ENCODE results near the gene MRO. TPM values are rescaled to one million over a fixed set of nuclear protein-coding genes. Genes with fewer than 3 reads are reported as not detected.
A peak's percentile ranks its signal among the peaks of the same experiment; 100 is the strongest.
"Not testable (repeated sequence)": the region's sequence is repeated elsewhere in the genome, so short reads cannot be mapped to it uniquely, and the experiment has no call there.

MRO gene
- total RNA-seq: not detected

DNA sequence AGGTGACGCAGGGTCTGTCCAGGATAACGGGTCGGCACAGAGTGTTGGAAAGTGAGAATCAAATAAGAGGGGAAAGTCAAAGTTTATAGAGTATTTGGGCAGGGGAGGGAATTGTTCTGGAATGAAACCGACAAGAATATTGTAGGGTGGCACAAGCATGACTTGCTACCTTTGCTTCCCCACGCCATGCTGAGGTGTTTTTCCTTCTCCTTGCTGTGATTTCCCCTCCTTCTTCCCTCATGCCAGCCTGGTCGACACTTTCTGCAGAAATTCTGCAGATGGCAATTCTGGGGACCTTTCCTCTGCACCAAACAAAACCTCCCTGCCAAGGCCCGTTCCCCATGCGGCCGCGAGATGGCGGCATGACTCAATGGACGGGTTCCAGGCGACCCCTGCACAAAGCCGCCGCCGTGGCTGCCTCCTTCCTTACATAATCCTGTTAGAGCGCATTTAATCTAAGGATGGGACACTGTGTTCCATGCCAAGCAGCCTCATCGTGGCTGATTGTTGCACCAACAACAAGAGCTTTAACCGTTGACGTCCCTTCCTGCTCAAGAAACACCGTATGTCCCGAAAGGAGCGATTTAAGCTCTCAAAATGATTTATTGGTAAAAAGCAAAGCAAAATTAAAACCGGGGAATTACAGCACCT is at the start of gene MRO:
TSS of gene MRO (minus strand) at position 289 of the 651 bp plus-strand sequence. CDS start 10,616 bp downstream, outside the sequence.
- no peak within 1 kb of the TSS for H3K27ac Mint-ChIP-seq
- H3K27me3 Mint-ChIP-seq (ENCODE audit: low read depth): peaks cover 8% of the 10 kb centered on the region
- no peaks in the 10 kb centered on the region for H3K4me1 Mint-ChIP-seq (ENCODE audit: low read depth)
- no peaks in the 10 kb centered on the region for H3K9me3 Mint-ChIP-seq
- no peaks in the 10 kb centered on the region for H3K36me3 Mint-ChIP-seq (ENCODE audit: insufficient read depth in 2 of 2)
- peak; percentile 78 to 83 for DNase-seq
- ATAC-seq (replicated peaks in 1 of 2): peak; percentile 99
- no peak within 1 kb of the TSS for H3K4me3 Mint-ChIP-seq

DNA sequence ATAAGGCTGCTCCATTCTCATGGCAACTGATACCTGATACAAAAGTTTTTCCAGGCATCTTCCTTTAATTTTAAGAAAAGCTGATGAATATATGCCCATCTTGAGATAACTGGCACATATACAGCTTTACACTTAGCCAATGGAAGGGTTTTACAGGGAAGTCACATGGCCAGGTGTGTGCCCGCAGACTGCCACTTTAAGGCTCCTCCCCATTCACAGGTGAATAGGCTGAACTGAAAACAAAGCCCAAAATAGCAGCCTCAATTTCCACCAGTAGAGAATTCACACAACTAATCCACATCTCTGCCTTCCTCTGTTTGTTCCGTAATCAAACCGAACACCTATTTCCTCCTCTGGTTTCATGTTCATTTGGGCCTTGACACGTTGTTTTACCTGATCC is 49.3 kb upstream of the MRO start:
- Mint-ChIP-seq H3K9me3 (no peaks in the 10 kb centered on the region), H3K27ac (no peak overlapping the region), H3K36me3 (ENCODE audit: insufficient read depth in 2 of 2) (no peaks in the 10 kb centered on the region), H3K27me3 (ENCODE audit: low read depth) (peaks cover 4% of the 10 kb centered on the region), H3K4me3 (no peak overlapping the region), H3K4me1 (ENCODE audit: low read depth) (no peaks in the 10 kb centered on the region)
- DNase-seq (no peak), ATAC-seq (replicated peaks in 1 of 2) (no peak)

DNA sequence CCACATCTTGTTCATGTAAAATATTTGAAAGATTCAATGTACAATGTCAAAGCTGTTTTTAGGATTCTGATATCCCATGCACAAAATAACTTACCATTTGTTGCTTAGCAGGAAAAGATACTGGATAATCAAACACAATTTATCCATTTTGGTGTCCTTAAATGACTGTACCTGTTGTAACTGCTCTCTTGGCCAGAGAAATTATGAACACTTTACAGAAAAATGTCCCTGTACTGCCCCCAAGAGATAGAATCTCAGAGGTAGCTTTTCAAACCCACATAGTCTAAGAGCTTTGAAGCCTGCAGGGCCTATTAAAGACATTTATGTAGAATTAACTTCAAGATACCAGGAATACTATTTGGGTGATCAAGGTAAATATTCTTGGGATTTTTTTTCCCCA is 46.9 kb upstream of the MRO start:
- ATAC-seq (replicated peaks in 1 of 2) (no peak), DNase-seq (no peak)
- H3K27me3 Mint-ChIP-seq (ENCODE audit: low read depth): no peaks in the 10 kb centered on the region
- H3K9me3 Mint-ChIP-seq: no peaks in the 10 kb centered on the region
- H3K27ac Mint-ChIP-seq: no peak overlapping the region
- H3K4me3 Mint-ChIP-seq: no peak overlapping the region
- no peaks in the 10 kb centered on the region for H3K36me3 Mint-ChIP-seq (ENCODE audit: insufficient read depth in 2 of 2)
- H3K4me1 Mint-ChIP-seq (ENCODE audit: low read depth): no peaks in the 10 kb centered on the region

DNA sequence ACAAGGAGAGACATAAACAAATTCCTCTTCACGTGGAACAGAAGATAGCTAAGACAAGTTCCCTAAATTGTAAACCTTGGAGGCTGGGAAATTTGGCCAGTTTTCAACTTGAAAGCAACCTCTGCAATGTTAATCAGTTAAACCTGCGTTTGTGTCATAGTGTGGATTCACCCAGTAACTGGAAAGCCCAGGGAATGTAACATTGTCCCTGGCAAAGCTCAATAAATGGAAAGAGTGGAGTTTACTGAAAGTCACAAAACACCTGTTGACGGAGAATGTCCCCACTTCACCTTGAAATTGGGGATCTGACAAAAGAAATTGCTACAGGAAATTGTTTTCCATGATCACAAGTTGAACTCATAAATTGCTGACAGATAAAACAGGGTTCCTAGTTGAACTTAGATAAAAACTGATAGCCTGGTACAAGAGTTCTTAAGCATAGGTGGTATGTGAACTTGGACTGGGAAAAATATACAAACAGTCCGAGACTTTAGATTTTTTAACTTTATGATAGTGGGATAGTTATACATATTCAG is 44.1 kb upstream of the MRO start:
- Mint-ChIP-seq H3K27me3 (ENCODE audit: low read depth) (no peaks in the 10 kb centered on the region), H3K9me3 (no peaks in the 10 kb centered on the region), H3K4me3 (no peak overlapping the region), H3K36me3 (ENCODE audit: insufficient read depth in 2 of 2) (no peaks in the 10 kb centered on the region), H3K27ac (no peak overlapping the region), H3K4me1 (ENCODE audit: low read depth) (no peaks in the 10 kb centered on the region)
- no peak for ATAC-seq (replicated peaks in 1 of 2)
- no peak for DNase-seq

DNA sequence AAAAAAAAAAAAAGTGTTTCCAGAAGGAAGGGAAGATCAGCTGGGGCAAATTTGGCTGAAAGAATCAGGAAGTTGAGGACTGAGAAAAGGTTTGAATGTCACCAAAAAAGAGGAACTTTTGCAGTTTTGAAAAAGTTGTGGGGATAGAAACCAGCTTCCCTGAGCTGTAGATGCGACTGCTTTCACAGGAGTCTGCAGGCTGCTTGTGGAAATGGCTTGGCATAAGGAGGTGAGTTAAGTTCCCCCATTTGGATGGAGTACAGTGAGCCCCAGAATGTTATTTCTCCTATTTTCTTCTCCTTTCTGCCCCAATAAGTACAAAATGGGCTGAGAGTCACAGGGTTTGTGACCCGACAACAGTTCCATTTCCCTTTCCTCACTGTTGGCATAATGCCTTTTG is 42.6 kb upstream of the MRO start:
- Mint-ChIP-seq H3K9me3 (no peaks in the 10 kb centered on the region), H3K27ac (no peak overlapping the region), H3K4me3 (no peak overlapping the region), H3K27me3 (ENCODE audit: low read depth) (no peaks in the 10 kb centered on the region), H3K36me3 (ENCODE audit: insufficient read depth in 2 of 2) (no peaks in the 10 kb centered on the region), H3K4me1 (ENCODE audit: low read depth) (no peaks in the 10 kb centered on the region)
- ATAC-seq (replicated peaks in 1 of 2) (no peak), DNase-seq (no peak)

DNA sequence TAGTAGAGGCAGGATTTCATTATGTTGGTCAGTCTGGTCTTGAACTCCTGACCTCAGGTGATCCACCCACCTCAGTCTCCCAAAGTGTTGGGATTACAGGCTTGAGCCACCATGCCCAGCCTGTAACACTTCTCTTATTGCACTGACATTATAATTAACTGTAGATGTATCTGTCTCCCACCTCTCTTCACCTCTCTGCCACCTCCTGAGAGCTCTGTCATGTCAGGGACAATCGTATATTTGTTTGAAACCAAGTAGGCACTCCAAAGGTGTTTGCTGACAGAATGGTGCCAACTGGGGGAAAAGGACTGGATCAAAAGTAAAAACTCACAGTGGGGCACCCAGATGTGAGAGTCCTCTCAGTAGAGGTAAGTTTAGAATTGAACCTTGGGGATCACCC is 41.8 kb upstream of the MRO start:
- Mint-ChIP-seq H3K9me3 (no peaks in the 10 kb centered on the region), H3K27me3 (ENCODE audit: low read depth) (no peaks in the 10 kb centered on the region), H3K36me3 (ENCODE audit: insufficient read depth in 2 of 2) (no peaks in the 10 kb centered on the region), H3K4me1 (ENCODE audit: low read depth) (no peaks in the 10 kb centered on the region), H3K4me3 (no peak overlapping the region), H3K27ac (no peak overlapping the region)
- ATAC-seq (replicated peaks in 1 of 2): no peak
- DNase-seq: no peak

DNA sequence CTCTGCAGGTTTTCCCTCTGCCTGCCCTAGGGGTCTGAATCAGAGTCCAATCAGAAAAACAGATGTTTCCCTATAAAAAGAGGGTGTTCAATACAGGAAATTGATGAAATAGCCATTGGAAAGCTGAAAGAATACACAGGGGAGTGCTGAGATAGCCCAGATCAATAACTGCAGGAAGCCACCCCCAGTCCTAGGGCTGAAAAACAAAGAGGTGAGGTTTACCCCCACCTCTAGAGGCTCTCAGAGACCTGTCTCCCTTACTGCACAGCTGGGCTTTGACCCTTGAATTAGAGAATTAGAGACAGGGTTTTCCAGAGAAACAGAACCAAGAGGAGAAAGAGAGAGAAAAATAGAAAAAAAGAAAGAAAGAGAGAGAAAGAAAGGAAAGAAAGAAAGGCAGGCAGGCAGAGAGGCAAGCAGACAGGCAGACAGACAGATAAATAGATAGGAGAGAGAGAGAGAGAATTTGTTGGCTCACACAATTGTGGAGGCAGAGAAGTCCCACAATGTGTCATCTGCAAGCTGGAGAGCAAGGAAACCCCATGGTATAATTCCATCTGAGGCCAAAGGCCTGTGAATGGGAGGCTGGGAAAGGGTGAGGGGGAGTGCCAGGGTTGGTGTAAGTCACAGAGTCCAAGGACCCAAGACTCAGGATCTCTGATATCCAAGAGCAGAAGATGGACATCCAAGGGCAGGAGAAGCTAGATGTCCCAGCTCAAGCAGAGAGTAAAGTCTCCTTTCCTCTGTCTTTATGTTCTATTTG is 40.2 kb upstream of the MRO start:
- DNase-seq: no peak
- Mint-ChIP-seq H3K4me3 (no peak overlapping the region), H3K9me3 (no peaks in the 10 kb centered on the region), H3K36me3 (ENCODE audit: insufficient read depth in 2 of 2) (no peaks in the 10 kb centered on the region), H3K27me3 (ENCODE audit: low read depth) (no peaks in the 10 kb centered on the region), H3K27ac (no peak overlapping the region), H3K4me1 (ENCODE audit: low read depth) (no peaks in the 10 kb centered on the region)
- ATAC-seq (replicated peaks in 1 of 2): no peak

DNA sequence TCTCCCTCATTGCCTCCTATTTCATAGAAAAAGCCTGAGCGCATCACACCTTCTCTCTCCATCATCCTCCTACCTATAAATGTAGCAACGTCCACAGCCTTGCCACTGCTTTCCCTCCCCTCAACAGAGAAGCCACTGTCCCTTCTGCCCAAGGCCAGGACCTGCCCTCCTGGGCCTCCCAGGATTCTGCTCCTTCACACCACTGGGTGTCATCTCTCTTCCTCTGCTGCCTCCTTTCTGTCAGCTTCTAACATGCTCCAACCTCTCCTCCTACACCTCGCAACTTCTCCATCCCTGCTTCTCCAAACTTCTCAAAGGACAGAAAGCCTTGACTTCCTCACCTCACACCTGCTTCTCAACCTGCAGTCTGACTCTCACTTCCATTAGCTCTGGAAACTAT is 37.9 kb upstream of the MRO start:
- ATAC-seq (replicated peaks in 1 of 2): no peak
- DNase-seq: no peak
- H3K27ac Mint-ChIP-seq: no peak overlapping the region
- H3K4me1 Mint-ChIP-seq (ENCODE audit: low read depth): no peaks in the 10 kb centered on the region
- H3K4me3 Mint-ChIP-seq: no peak overlapping the region
- H3K36me3 Mint-ChIP-seq (ENCODE audit: insufficient read depth in 2 of 2): peaks cover 0 to 3% of the 10 kb centered on the region in 2 donors
- H3K27me3 Mint-ChIP-seq (ENCODE audit: low read depth): no peaks in the 10 kb centered on the region
- peaks cover 0 to 4% of the 10 kb centered on the region in 2 donors for H3K9me3 Mint-ChIP-seq

GRCh38 chr18:50857166-50857565 is 37.4 kb upstream of the MRO start:
- H3K27ac Mint-ChIP-seq: not testable (repeated sequence)

GRCh38 chr18:50855976-50856757 is 36.4 kb upstream of the MRO start:
- no peak overlapping the region for H3K27ac Mint-ChIP-seq
- DNase-seq (no peak), ATAC-seq (replicated peaks in 1 of 2) (no peak)
- H3K9me3 Mint-ChIP-seq: peaks cover 0 to 7% of the 10 kb centered on the region in 2 donors
- no peaks in the 10 kb centered on the region for H3K27me3 Mint-ChIP-seq (ENCODE audit: low read depth)
- peaks cover 2 to 5% of the 10 kb centered on the region in 2 donors for H3K36me3 Mint-ChIP-seq (ENCODE audit: insufficient read depth in 2 of 2)
- no peak overlapping the region for H3K4me3 Mint-ChIP-seq
- H3K4me1 Mint-ChIP-seq (ENCODE audit: low read depth): no peaks in the 10 kb centered on the region

More at GRCh38 chr18:50857166-50857565, 37.4 kb upstream of the MRO start:
- not testable (repeated sequence) for H3K9me3 Mint-ChIP-seq; H3K27me3 Mint-ChIP-seq (ENCODE audit: low read depth); H3K4me1 Mint-ChIP-seq (ENCODE audit: low read depth); H3K4me3 Mint-ChIP-seq; H3K36me3 Mint-ChIP-seq (ENCODE audit: insufficient read depth in 2 of 2); DNase-seq; ATAC-seq (replicated peaks in 1 of 2)

DNA sequence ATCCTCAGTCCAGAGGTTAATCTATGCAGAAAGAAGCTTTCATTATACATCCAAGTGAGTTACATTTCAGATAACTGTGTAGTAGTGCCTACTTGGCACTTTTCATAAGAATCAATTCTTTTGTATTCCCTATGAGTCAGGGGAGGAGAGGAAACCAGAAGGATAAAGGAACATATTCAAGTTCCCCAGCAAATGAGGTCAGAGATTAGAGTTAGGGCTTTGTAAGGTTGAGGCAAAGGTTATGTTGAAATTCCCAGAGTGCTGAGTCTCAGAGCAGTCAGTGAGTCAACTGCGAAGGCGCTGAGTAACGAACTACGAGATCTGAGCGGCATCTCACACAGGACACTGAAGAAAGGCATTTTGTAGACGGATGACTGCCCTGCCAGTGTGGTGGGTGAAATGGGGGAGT is 34.1 kb upstream of the MRO start:
- Mint-ChIP-seq H3K4me1 (ENCODE audit: low read depth) (no peaks in the 10 kb centered on the region), H3K9me3 (peaks cover 0 to 7% of the 10 kb centered on the region in 2 donors), H3K27me3 (ENCODE audit: low read depth) (no peaks in the 10 kb centered on the region), H3K36me3 (ENCODE audit: insufficient read depth in 2 of 2) (peaks cover 2 to 5% of the 10 kb centered on the region in 2 donors), H3K27ac (no peak overlapping the region), H3K4me3 (no peak overlapping the region)
- ATAC-seq (replicated peaks in 1 of 2) (no peak), DNase-seq (no peak)

DNA sequence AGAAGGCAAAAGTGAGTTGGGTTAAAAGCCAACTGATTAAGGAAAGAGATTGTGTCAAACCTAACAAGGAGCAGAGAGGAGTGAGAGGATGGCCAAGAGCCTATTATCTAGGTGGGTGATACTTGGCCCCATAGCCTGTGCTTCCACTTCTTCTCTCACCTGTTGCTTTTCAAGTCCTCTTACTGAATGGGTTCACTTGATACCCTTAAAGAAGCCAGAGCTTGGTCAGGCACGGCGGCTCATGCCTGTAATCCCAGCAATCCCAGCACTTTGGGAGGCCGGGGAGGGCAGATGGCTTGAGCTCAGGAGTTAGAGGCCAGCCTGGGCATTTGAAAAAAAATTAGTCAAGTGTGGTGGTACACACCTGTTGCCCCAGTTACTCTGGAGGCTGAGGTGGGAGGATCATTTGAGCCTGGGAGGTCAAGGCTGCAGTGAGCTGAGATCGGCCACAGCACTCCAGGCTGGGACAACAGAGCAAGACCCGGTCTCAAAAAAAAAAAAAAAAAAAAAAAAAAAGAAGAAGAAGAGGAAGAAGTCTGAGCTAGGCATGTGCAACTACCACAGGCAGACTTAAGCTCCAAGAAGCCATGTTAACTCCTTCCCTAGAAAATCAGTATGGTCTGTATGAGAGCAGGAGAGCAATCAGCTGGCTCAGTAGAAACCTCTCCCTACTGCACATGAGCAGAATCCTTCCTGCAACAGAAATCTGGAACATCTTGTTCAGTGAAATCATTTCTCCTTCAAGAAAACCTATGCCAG is 30.7 kb upstream of the MRO start:
- Mint-ChIP-seq H3K4me1 (ENCODE audit: low read depth) (no peaks in the 10 kb centered on the region), H3K4me3 (no peak overlapping the region), H3K9me3 (peaks cover 0 to 7% of the 10 kb centered on the region in 2 donors), H3K36me3 (ENCODE audit: insufficient read depth in 2 of 2) (peaks cover 2 to 5% of the 10 kb centered on the region in 2 donors), H3K27me3 (ENCODE audit: low read depth) (peaks cover 6% of the 10 kb centered on the region), H3K27ac (no peak overlapping the region)
- DNase-seq: no peak
- no peak for ATAC-seq (replicated peaks in 1 of 2)
